CD4-positive, alpha-beta memory T cell (primary cell): ENCODE results near the gene ARSJ. TPM values are rescaled to one million over a fixed set of nuclear protein-coding genes. Genes with fewer than 3 reads are reported as not detected.

Source experiments
- polyA plus RNA-seq, 2 donors: library from polyadenylated mRNA; unstranded; fragments of 300-500 nt; fragmentation: Illumina TruSeq; gene quantifications; one replicate each; pipeline ENCODE4 v1.2.3, GENCODE V29; 2021
- total RNA-seq, 2 experiments: library from RNA; stranded (reverse); gene quantifications; one replicate each; pipeline ENCODE4 v1.2.3, GENCODE V29; 2021

ARSJ gene
- total and polyA plus RNA-seq, 4 experiments from 2014 or later: 0.15 to 0.17 (median 0.15) TPM; not detected in 1

Other genes with a start within 250 kb of the ARSJ start
- 10 to 100 TPM; 32.1 to 36.4 TPM for gene CAMK2D, start 217.9 kb downstream of the ARSJ start, total RNA-seq
- 10 to 100 TPM; 15.5 to 15.8 TPM for gene CAMK2D, start 217.9 kb downstream of the ARSJ start, polyA plus RNA-seq